GM10266 (cell line): Measurements from ENCODE around the gene TMEM132C.

Experiments used
- DNase-seq: peaks from one replicate; pipeline ENCODE4 v3.0.0; 2012; ENCODE audit errors: extremely low spot score
- TF ChIP-seq, protein P1 (sequence below): IDR thresholded peaks from 2 replicates; pipeline ENCODE4 v1.5.1; 2012; ENCODE audit warnings: mild to moderate bottlenecking, low read depth; ENCODE audit not compliant: control insufficient read depth, insufficient read depth; ENCODE audit errors: missing control alignments

TMEM132C gene

DNA sequence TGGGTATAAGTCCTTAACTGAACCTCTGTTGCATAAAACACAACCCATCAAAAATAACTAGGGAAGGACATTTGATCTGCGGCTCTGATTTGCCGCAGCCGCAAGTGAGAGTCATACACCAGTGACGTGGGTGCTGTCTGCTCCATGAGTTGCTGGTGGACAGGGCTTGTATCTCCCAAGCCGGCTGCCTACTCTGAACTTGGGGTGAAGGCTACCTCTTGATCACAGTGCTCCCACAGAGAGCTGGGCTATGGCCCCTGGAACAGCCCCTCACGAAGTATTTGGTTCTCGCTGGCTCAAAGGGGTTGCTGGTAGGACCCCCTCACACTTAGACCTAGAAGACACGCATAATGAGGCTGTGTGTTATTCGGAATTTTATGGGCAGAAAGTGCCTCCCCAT lies 118.8 kb downstream of the TMEM132C start:
- TF ChIP-seq, protein P1, sequence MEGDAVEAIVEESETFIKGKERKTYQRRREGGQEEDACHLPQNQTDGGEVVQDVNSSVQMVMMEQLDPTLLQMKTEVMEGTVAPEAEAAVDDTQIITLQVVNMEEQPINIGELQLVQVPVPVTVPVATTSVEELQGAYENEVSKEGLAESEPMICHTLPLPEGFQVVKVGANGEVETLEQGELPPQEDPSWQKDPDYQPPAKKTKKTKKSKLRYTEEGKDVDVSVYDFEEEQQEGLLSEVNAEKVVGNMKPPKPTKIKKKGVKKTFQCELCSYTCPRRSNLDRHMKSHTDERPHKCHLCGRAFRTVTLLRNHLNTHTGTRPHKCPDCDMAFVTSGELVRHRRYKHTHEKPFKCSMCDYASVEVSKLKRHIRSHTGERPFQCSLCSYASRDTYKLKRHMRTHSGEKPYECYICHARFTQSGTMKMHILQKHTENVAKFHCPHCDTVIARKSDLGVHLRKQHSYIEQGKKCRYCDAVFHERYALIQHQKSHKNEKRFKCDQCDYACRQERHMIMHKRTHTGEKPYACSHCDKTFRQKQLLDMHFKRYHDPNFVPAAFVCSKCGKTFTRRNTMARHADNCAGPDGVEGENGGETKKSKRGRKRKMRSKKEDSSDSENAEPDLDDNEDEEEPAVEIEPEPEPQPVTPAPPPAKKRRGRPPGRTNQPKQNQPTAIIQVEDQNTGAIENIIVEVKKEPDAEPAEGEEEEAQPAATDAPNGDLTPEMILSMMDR, result no peak

DNA sequence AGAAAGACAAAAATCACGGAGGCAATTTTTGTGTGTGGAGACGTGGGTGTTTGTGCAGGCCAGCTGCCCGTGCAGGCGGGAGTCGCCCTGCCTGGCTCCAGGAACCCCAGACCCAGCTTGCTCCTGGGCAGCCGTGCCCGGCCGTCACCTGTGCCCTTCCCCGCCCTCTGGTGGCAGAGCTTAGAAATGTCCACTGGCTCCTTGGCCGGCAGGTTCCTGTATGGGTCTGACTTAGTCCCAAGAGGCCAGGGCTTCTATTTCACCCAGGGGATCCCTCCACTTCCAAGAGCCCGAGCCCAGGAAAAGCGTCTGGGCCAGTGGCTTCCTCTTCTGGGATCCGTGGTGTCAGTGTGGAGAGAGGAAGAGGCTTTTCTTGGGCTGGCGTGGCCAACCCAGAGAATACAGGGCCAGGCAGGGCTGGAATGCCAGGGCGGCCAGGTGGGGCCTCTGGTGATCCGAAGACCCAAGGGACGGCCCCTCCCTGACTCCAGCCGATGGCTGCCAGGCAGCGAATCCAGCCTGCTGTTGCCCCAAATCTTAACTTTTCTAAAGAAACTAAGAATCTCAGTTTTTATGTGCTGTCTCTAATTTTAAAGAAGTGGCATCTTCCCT lies 120.9 kb downstream of the TMEM132C start:
- peak; percentile 35 for DNase-seq
- TF ChIP-seq, protein P1, result peak; percentile 55

More for the DNA sequence above, 118.8 kb downstream of the TMEM132C start:
- DNase-seq, result no peak

DNA sequence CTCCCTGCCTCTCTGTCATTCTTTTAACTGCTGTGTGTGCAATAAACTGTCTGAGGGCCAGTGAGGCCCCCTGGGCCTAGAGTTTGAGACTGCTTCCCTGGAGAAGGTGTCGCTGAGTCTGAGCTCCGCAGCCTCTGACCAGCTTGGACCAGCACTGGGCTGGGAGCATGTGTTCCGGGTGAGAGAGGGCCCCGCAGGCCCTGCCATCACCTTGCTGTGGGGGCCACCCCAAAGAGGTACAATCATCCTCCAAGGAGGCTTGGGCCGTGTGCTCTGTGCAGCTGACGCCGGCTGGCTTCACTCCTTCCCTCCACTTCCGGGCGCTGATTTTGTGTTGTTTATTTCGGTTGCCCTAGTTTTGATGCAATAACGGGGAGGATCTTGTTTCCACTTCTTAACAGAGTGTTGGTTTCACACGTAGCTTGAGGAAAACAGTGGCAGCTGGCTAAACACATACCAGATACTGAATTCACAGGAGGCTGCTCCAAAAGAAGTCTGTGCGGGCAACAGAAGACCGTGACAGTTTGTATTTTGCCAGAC lies 121.6 kb downstream of the TMEM132C start:
- no peak for DNase-seq
- TF ChIP-seq, protein P1, result no peak

DNA sequence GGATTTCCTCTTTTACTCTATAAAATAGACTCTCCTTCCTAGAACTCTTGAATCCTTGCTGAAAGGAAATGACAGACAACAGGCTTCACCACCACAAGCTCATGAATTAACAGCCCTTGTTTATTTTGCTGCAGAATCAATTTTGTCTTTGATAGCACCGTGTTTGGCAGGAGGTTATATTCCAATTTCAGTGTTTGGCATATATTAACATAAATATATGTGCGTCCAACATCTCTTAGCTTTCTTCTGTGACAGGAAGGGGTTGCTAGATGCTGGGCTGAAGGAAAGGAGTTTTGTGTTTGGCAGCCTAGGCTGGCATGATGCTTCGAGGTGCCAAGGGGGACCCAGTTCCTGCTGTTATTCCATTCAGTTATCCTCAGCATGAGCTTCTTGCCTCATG lies 126.4 kb downstream of the TMEM132C start:
- TF ChIP-seq, protein P1, result no peak
- DNase-seq, result no peak

DNA sequence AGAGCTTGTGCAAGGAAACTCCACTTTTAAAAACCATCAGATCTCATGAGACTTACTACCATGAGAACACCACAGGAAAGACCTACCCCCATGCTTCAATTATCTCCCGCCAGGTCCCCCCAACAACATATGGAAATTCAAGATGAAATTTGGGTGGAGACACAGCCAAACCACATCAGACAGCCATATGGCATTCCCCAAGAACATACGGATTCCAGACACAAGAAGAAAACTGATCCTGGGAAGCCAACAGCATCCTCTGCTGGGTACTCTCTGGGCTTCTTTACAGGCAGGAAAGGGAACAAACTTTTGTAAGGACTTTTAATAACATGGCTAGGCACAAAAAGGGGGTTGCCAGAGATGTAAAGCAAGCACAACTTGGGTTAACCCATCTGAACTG lies 127.2 kb downstream of the TMEM132C start:
- no peak for DNase-seq
- TF ChIP-seq, protein P1, result no peak

DNA sequence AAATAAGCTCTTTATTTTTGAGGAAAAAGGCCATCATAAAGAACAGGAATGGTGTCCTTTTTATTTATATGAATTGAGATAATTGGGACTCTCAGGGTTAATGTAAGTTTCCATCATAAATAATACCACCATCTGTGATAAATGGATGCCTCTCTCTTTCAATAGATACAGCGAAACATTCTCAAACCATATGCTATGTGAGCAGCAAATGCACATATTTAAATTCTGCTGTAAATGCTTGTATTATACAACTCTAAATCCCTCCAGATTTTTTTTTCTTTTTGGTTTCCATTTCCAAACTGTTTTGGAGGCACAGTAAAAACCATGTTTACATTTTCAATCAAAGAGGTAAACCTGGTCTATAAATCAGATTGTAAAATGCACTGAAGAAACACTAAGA lies 132.3 kb downstream of the TMEM132C start:
- no peak for DNase-seq
- TF ChIP-seq, protein P1, result no peak

DNA sequence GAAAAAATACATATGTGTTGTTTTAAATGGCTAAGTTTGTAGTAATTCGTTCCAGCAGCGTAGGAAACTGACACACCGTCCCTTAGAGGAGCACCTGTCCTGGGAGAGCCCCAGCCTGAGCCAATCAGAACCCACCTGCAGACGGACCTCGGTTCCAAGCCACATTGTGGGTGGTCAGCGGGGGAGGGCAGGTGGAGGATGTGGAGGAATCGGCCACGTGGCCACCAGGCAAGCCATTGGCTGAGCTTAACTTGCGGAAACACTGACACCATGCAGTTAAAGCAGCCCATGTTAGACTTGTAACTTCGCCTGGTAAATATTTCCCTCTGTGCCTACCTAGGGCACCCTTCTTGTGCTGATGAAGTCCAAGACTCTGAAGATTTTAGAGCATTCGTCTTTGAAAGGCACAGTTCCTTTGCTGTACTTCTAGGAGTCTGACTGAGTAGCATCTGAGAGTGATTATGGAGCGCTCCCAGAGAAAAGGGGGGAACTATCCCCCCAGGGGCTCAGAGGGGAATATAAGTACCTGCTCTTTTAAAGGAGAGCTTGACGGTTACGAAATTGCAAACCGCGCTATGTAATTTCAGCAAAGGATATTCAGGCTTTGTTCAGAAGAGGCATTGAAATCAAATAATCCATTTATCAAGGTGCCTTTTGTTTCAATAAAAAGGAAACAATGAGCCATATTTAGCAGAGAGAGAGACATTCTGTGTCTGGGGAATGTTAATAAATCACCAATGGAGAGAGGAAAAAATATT lies 135.7 kb downstream of the TMEM132C start:
- TF ChIP-seq, protein P1, result no peak

More for the DNA sequence above, 135.7 kb downstream of the TMEM132C start:
- DNase-seq, result no peak
